Measurements from ENCODE around the gene FAM229A.

GRCh38 chr1:32364836-32365235, 2.6 kb upstream of the FAM229A start:
- no peak for TF ChIP-seq CTCF (IDR thresholded peaks at IDR 0.05)
- TF ChIP-seq RCOR1 (IDR thresholded peaks at IDR 0.05; ENCODE audit: low read depth, low read length) = no peak
- no peak for TF ChIP-seq CHD4 (IDR thresholded peaks at IDR 0.05; ENCODE audit: borderline replicate concordance)
- TF ChIP-seq POLR2A (IDR thresholded peaks at IDR 0.05; ENCODE audit: low read length) = no peak
- TF ChIP-seq POLR2AphosphoS2 (conservative IDR thresholded peaks at IDR 0.05; ENCODE audit: low read length) = no peak
- TF ChIP-seq FOSB (CRISPR knock-in tag; IDR thresholded peaks at IDR 0.05) = no peak
- no peak for TF ChIP-seq ZFP36 (IDR thresholded peaks at IDR 0.05; ENCODE audit: borderline replicate concordance, partially characterized antibody)
- no peak for TF ChIP-seq SMC3 (IDR thresholded peaks at IDR 0.05)
- TF ChIP-seq MAX (IDR thresholded peaks at IDR 0.05) = no peak
- TF ChIP-seq HDAC2 (IDR thresholded peaks at IDR 0.05) = no peak

Measured in A549 (cell line).